Measurements from ENCODE around the gene GHR.

GRCh38 chr5:42750507-42750906 is 327.3 kb downstream of the GHR start:
- no peak for TF ChIP-seq CTCF (IDR thresholded peaks at IDR 0.05 in 8 of 11, conservative IDR thresholded peaks at IDR 0.05 in 3 of 11)
- TF ChIP-seq POLR2AphosphoS5 (IDR thresholded peaks at IDR 0.05): no peak

Measured in spleen (tissue), 7 donors.